BLaER1 (cell line): ENCODE results near the gene NFIC.

Source experiments
- H3K27ac ChIP-seq: shearing (Covaris generic); formaldehyde crosslinking; 2 replicates; pipeline ENCODE4 v1.8.1; 2022
- H3K27me3 ChIP-seq: shearing (Covaris generic); formaldehyde crosslinking; 2 replicates; pipeline ENCODE4 v1.8.1; 2022
- H3K36me3 ChIP-seq: shearing (Covaris generic); formaldehyde crosslinking; 2 replicates; pipeline ENCODE4 v1.8.1; 2022
- H3K4me1 ChIP-seq: shearing (Covaris generic); formaldehyde crosslinking; 2 replicates; pipeline ENCODE4 v1.8.1; 2022
- H3K4me2 ChIP-seq: shearing (Covaris generic); formaldehyde crosslinking; 2 replicates; pipeline ENCODE4 v1.8.1; 2022
- H3K4me3 ChIP-seq: shearing (Covaris generic); formaldehyde crosslinking; 2 replicates; pipeline ENCODE4 v1.8.1; 2022
- H3K9ac ChIP-seq: shearing (Covaris generic); formaldehyde crosslinking; 2 replicates; pipeline ENCODE4 v1.8.1; 2022
- H3K9me3 ChIP-seq: shearing (Covaris generic); formaldehyde crosslinking; 2 replicates; pipeline ENCODE4 v1.8.1; 2022
- H4K20me1 ChIP-seq: shearing (Covaris generic); formaldehyde crosslinking; 2 replicates; pipeline ENCODE4 v1.8.1; 2022
- Cebpa-rat ChIP-seq: shearing (Covaris generic); IDR thresholded peaks from 2 replicates; pipeline ENCODE4 v1.8.1; 2022

Gene NFIC

DNA sequence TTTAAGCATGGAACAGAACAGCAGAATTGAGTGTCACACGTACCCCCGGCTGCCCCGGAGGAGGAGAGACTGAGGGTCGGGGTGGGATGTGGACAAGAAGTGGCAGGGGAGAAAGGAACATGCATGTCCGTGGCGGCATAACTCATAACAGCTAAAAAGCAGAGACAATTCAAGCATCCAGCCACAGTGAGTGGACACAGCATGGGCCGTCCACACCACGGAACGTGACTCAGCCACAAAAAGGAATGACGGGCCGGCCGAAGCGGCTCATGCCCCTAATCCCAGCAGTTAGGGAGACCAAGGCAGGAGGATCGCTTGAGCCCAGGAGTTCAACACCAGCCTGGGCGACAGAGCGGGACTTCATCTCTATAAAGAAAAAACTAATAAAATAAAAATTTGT lies 126.5 kb downstream of the NFIC start:
- Histone ChIP-seq H3K4me1 (no peaks in the 10 kb centered on the region), H3K27me3 (no peaks in the 10 kb centered on the region), H3K4me3 (no peak overlapping the region), H3K36me3 (peaks cover 91% of the 10 kb centered on the region), H4K20me1 (peaks cover 31% of the 10 kb centered on the region), H3K9ac (no peak overlapping the region), H3K9me3 (no peaks in the 10 kb centered on the region), H3K4me2 (no peak overlapping the region), H3K27ac (no peak overlapping the region)
- no peak for TF ChIP-seq Cebpa-rat

DNA sequence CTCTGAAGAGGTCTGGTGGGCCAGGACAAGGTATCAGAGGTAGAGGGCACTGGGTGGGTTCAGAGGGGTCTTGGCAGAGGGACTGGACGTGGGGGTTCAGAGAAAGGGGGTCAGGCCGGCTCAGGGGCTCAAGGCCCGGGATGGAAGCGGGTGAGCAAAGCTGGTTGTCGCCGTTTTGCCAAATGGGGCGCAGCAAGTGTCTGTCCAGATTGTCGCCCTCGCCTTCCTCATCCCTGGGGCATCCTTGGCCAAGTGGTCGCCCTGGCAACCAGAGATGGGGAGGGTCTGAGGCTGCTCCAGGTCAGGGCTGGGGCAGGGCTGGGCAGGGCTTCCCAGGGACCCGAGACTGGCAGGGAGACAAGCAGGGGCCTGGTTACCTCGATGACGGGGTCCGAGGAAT lies 127.3 kb downstream of the NFIC start:
- TF ChIP-seq Cebpa-rat = no peak
- no peak overlapping the region for H3K4me2 ChIP-seq

DNA sequence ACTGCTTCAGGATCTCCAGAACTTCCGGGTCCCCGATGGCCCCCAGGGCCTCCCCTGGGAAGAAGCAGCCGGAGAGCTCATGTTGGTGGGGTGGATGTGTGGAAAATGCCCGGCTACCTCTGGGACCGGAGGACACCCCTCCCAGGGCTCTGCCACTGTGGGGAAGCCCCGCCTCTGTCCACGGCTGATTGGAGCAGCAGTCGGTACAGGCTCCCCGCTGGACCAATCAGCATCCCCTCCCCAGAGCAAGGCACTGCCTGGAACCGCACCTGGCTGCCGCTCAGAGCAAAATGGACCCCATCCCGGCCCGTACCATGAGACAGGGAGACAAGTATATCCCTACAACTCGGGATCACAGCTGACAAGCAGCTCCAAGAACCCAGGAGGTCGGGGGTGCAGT lies 127.7 kb downstream of the NFIC start:
- Histone ChIP-seq H4K20me1 (peaks cover 31% of the 10 kb centered on the region), H3K4me2 (no peak overlapping the region), H3K27ac (no peak overlapping the region), H3K9ac (no peak overlapping the region), H3K9me3 (no peaks in the 10 kb centered on the region), H3K27me3 (no peaks in the 10 kb centered on the region), H3K36me3 (peaks cover 83% of the 10 kb centered on the region), H3K4me1 (peaks cover 2% of the 10 kb centered on the region; the same call in 1 of the 2 replicates), H3K4me3 (no peak overlapping the region)
- no peak for TF ChIP-seq Cebpa-rat

More for the DNA sequence above, 127.3 kb downstream of the NFIC start:
- Histone ChIP-seq H3K27me3 (no peaks in the 10 kb centered on the region), H3K4me1 (no peaks in the 10 kb centered on the region), H3K9me3 (no peaks in the 10 kb centered on the region), H3K4me3 (no peak overlapping the region), H4K20me1 (peaks cover 31% of the 10 kb centered on the region), H3K9ac (no peak overlapping the region), H3K27ac (no peak overlapping the region), H3K36me3 (peaks cover 87% of the 10 kb centered on the region)

DNA sequence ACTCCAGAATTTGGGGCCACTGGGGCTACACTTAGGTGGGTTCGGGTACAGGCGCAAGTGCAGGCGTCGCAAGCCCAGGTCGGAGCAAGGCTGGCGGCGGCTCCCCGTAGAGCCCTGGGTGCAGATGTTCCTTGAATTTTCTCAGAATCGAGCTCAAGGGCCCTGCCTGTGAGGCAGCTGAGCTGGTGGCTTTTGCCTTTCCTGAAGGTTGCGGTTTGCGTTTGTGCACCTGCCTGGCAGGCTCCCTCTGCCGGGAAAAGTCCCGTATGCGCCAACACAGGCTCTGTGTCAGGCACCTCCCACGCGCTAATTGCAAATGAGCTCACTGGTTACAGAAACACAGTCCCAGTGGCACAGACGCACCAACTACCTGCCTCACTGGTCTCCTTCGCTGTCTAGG lies 128.2 kb downstream of the NFIC start:
- no peaks in the 10 kb centered on the region for H3K27me3 ChIP-seq
- peaks cover 80% of the 10 kb centered on the region for H3K36me3 ChIP-seq
- TF ChIP-seq Cebpa-rat = no peak
- H3K4me3 ChIP-seq = no peak overlapping the region
- H3K9me3 ChIP-seq = no peaks in the 10 kb centered on the region
- H3K4me1 ChIP-seq = peaks cover 7% of the 10 kb centered on the region
- no peak overlapping the region for H3K4me2 ChIP-seq
- H4K20me1 ChIP-seq = peaks cover 31% of the 10 kb centered on the region
- H3K27ac ChIP-seq = no peak overlapping the region
- no peak overlapping the region for H3K9ac ChIP-seq

DNA sequence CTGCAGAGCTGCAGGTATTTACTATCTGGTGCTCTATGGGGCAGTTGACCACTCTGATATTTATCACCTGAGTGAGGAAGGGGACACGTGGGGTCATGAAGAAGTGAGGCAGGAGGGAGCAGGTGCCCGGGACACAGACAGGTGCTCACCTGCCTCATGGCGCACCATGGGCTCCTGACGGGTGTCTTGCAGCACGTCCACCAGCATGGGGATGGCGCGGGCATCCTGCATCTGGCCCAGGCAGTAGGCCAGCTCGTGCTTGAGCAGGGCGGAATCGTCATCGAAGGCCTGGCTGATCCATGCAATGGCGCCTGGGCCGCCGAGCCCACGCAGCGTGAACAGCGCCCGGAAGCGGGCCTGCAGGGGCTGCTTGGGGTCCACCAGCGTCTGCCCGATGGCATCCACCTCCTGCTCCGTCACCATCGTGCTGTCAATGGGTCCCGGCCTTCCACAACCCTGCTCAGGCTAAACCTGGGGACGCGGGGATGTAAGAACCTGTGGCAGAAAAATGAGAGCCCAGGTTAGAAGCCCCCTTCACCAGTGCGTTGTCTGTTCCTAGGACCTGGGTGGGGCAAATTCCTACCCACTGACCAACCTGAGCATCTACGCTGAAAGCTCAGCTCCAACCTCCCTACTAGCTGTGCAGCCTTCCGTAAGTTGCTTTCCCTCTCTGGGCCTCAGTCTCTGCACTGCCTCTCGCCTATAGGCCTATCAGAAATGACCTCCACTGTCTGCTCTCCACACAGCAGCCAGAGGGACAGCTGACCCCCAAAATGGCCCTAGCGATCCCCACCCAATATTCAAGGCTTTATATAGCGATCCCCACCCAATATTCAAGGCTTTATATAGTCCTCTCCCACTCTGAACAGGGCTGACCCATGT lies 130.2 kb downstream of the NFIC start:
- H3K4me3 ChIP-seq = no peak overlapping the region
- no peak for TF ChIP-seq Cebpa-rat
- H3K27me3 ChIP-seq = no peaks in the 10 kb centered on the region
- H3K4me1 ChIP-seq = peaks cover 16% of the 10 kb centered on the region
- H3K4me2 ChIP-seq = no peak overlapping the region
- H3K36me3 ChIP-seq = peaks cover 67% of the 10 kb centered on the region
- H3K9me3 ChIP-seq = no peaks in the 10 kb centered on the region
- H3K9ac ChIP-seq = no peak overlapping the region
- H3K27ac ChIP-seq = no peak overlapping the region
- H4K20me1 ChIP-seq = peaks cover 31% of the 10 kb centered on the region

DNA sequence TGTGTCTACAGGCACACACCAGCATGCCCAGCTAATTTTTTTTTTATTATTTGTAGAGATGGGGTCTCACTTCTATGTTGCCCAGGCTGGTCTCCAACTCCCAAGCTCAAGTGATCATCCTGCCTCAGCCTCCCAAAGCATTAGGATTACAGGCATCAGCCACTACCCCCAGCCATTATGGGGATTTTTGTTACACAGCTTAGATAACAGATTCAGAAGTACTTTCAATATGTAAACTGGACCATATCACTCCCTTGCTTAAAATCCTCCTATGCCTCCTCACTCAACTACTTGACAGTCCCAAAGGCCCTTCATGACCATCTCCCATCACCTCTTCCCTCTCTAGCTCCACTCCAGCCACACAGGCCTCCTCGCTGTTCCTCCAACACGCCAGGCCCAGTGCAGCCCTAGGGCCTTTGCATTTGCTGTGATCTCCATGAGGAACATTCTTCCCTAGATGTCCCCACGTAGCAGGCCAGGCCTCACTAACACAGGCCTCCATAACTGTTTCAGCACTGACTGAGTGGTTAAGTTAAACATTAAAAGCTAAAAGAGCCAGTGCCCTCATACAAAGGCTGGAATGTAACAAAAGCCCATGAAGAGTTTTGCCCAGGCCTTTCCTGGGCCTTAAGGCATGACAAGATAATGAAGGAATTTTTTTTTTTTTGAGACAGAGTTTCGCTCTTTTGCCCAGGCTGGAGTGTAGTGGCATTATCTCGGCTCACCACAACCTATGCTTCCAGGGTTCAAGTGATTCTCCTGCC lies 131.6 kb downstream of the NFIC start:
- Histone ChIP-seq H4K20me1 (peaks cover 26% of the 10 kb centered on the region), H3K9ac (no peak overlapping the region), H3K4me1 (peaks cover 16% of the 10 kb centered on the region), H3K27ac (no peak overlapping the region), H3K4me2 (no peak overlapping the region), H3K9me3 (no peaks in the 10 kb centered on the region), H3K36me3 (peaks cover 54% of the 10 kb centered on the region), H3K27me3 (no peaks in the 10 kb centered on the region), H3K4me3 (no peak overlapping the region)
- TF ChIP-seq Cebpa-rat = no peak

DNA sequence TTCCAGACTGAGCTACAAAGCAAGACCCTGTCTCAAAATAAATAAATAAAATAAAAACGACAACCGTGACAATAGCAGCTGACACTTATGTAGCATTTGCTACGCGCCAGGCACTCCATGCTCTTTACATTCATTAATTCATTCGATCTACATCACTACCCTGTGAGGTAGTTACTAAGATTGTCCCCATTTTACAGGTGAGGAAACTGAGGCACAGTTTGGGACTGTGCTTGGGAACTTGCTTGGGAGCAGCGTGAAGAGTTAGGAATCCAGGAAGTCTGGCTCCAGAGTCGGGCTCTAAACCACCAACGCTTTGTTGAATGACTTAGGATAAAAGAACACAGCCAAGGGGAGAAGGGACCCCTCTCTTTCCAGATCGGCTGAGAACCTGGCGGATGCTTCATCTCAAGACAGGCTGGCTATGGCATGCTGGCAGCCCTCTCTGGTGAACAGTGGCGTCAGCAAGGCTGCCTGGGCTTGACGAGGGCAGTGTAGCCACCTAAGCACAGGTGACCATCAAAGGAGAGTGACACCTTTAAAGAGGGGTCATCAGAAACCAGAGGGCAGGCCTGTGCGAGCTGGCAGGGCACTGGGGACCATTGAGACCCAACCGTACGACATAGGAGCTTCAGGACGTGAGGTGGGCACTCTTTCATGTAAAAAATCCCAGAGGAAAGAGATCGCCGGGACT lies 133.5 kb downstream of the NFIC start:
- peaks cover 23% of the 10 kb centered on the region for H3K4me1 ChIP-seq

DNA sequence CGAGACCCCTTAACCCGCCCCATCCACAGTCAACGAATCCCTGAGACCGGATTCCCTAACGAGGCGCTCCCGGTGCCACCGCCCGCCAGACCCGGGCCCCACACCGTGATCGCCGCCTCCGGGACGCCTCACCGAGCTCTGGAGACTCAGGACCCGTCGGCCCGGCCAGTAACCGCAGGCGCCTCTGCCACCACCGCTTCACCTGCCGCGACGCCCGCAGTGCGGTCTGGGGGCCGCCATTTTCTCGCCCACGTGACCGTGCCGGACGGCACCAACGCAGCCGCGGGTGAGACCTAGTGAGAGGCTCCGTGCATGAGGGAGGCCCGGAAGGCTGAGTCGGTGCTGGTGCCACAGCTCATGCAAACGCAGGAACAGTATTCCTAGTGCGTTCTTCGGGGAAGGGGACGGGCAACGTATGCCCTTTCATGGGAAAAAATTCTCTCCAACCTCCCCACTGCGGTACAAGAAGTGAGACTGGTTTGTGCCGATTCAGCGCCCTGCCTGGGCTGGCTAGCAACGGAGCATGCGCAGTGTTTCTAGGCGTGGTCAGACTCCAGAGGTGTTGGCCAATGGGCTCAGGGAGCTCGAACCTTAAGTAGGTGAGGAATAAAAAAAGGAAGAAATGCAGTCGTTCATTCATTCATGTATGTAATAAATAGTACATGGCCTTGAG lies 134.2 kb downstream of the NFIC start, which contains the start of gene DOHH:
Gene DOHH (minus strand): TSS at position 246 of the 673 bp plus-strand sequence. CDS start 3,860 bp downstream, outside the sequence.
- no peak for TF ChIP-seq Cebpa-rat

More for the DNA sequence above, 133.5 kb downstream of the NFIC start:
- H3K9ac ChIP-seq = peak overlapping the region; percentile 100
- peaks cover 34% of the 10 kb centered on the region for H3K36me3 ChIP-seq
- no peaks in the 10 kb centered on the region for H3K27me3 ChIP-seq
- no peak for TF ChIP-seq Cebpa-rat
- H3K4me2 ChIP-seq = peak overlapping the region; percentile 95
- H3K4me3 ChIP-seq = peak overlapping the region; percentile 98
- H3K9me3 ChIP-seq = no peaks in the 10 kb centered on the region
- H3K27ac ChIP-seq = peak overlapping the region; percentile 100
- peaks cover 15% of the 10 kb centered on the region for H4K20me1 ChIP-seq

DNA sequence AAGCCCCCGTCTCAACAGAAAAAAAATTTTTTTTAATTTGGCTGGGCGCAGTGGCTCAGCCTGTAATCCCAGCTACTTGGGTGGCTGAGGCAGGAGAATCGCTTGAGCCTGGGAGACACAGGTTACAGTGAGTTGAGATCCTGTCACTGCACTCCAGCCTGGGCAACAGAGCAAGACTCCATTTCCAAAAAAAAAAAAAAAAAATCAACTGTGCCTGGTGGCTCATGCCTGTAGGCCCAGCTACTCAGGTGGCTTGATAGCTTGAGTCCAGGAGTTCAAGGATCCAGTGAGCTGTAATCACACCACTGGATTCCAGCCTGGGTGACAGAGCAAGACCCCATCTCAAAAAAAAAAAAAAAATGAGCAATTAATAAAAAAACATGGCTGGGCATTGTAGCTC lies 135.4 kb downstream of the NFIC start:
- H3K9ac ChIP-seq = no peak overlapping the region
- no peak overlapping the region for H3K4me3 ChIP-seq
- TF ChIP-seq Cebpa-rat = no peak
- peaks cover 7% of the 10 kb centered on the region for H4K20me1 ChIP-seq
- peaks cover 31% of the 10 kb centered on the region for H3K4me1 ChIP-seq
- no peak overlapping the region for H3K27ac ChIP-seq
- H3K9me3 ChIP-seq = no peaks in the 10 kb centered on the region
- no peak overlapping the region for H3K4me2 ChIP-seq
- H3K27me3 ChIP-seq = no peaks in the 10 kb centered on the region
- H3K36me3 ChIP-seq = peaks cover 15% of the 10 kb centered on the region

More for the DNA sequence above, 134.2 kb downstream of the NFIC start, which contains the start of gene DOHH:
- H3K4me3 ChIP-seq = peak within 1 kb of the TSS; percentile 98
- no peaks in the 10 kb centered on the region for H3K9me3 ChIP-seq
- peak within 1 kb of the TSS; percentile 100 for H3K27ac ChIP-seq
- peaks cover 29% of the 10 kb centered on the region for H3K4me1 ChIP-seq
- H3K4me2 ChIP-seq = peak within 1 kb of the TSS; percentile 95
- H3K9ac ChIP-seq = peak within 1 kb of the TSS; percentile 100
- H3K27me3 ChIP-seq = no peaks in the 10 kb centered on the region
- peaks cover 28% of the 10 kb centered on the region for H3K36me3 ChIP-seq
- peaks cover 15% of the 10 kb centered on the region for H4K20me1 ChIP-seq
